Measurements from ENCODE around the gene CBX7.

Gene CBX7

GRCh38 chr22:39123751-39124581, 28.5 kb downstream of the CBX7 start:
- DNase-seq (ENCODE audit: low spot score) = no peak

DNA sequence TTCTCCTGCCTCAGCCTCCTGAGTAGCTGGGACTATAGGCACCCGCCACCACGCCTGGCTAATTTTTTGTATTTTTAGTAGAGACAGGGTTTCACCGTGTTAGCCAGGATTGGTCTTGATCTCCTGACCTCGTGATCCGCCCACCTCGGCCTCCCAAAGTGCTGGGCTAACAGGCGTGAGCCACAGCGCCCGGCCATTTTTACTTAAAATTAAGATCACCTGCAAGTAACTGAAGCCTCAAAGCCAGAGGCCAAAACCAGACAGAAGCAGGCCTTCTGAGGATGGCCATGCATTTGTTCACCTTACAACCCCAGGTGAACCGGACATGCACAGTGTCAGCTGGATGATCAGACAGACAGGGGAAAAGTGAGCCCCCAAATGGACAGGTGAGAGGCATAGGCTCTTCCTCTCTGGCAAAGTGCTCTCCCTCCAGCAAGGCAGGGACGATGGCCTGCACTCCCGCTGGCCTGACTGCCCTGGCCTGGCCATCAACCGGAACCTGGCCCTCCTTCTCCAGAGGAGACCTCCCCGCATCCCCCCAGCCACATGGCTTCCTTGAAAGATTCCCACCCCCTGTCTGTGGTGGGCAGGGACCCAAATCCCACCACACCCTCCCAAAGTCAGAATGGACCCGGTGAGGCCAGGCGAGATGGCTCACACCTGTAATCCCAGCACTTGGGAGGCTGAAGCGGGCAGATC, 29.6 kb downstream of the CBX7 start:
- no peak for DNase-seq (ENCODE audit: low spot score)

DNA sequence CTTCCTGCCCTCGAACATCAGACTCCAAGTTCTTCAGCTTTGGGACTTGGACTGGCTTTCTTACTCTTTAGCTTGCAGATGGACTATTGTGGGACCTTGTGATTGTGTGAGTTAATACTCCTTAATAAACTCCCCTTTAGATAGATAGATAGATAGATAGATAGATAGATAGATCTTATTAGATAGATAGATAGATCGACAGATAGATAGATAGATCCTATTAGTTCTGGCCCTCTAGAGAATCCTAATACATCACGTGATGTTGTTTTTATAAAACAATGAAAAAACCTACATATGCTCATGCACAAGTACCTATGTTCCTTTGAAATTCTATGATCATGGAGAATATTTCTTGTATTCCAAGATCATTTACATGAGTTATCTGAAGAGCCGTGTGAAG, 31.5 kb downstream of the CBX7 start:
- no peak for DNase-seq (ENCODE audit: low spot score)

GRCh38 chr22:39117585-39118191, 34.8 kb downstream of the CBX7 start:
- DNase-seq (ENCODE audit: low spot score) = peak; percentile 25

DNA sequence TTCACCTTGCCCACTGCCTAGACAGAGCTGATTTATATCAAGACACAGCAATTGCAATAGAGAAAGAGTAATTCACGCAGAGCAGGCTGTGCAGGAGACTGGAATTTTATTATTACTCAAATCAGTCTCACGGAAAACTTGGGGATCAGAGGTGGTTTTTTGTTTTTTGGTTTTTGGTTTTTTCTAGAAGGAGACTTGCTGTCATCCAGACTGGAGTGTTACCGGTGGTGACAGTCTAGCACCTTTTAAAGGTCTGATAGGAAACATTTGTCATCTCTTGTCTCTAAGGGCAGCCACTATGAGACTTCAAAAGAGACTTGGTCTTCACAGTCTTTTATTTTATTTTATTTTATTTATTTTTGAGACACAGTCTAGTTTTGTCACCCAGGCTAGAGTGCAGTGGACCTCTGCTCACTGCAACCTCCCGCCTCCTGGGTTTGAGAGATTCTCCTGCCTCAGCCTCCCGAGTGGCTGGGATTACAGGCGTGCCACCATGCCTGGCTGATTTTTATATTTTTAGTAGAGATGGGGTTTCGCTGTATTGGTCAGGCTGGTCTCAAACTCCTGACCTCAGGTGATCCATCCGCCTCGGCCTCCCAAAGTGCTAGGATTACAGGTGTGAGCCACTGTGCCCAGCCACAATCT, 36.4 kb downstream of the CBX7 start:
- DNase-seq (ENCODE audit: low spot score) = no peak

DNA sequence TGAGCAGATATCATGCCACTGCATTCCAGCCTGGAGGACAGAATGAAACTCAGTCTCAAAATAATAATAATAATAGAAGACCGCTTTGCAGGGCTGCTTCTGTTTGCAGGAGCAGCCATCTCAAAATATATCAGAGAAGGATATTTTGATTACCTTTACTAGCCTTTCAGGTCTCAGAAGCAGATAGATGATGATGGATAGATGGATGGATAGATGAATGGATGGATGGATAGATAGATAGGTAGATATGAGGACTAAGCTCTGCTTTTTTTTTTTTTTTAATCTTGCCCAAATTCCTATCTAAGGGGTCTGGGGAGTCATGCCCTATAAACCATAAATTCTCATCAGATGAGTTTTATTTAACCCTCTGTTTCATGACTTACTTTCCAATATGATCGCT, 36.9 kb downstream of the CBX7 start:
- no peak for DNase-seq (ENCODE audit: low spot score)

- no peak for DNase-seq (ENCODE audit: low spot score)
These were observed 38.4 kb downstream of the CBX7 start for GRCh38 chr22:39114112-39114511.

GRCh38 chr22:39110631-39111561, 41.6 kb downstream of the CBX7 start:
- no peak for DNase-seq (ENCODE audit: low spot score)

- no peak for DNase-seq (ENCODE audit: low spot score)
These were observed 43.1 kb downstream of the CBX7 start for GRCh38 chr22:39109361-39109760.

DNA sequence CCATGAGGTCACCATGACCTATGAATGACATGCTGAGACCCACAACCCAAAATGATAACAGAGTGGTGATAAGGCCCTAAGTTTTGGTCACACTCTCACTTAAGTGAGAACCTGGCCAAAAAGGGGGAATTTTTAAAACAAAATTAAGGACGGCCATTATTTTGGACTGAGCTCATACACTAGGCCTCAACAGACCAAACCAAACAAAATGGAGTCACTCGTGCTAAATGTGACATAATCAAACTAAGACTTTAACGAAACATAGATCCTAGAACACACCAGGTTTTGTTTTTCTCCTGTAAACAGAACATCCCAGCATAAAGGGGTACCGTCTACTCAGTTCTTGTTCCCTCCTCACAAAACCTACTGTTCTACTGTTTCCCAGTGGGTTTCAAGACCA, 44.0 kb downstream of the CBX7 start:
- DNase-seq (ENCODE audit: low spot score) = no peak

DNA sequence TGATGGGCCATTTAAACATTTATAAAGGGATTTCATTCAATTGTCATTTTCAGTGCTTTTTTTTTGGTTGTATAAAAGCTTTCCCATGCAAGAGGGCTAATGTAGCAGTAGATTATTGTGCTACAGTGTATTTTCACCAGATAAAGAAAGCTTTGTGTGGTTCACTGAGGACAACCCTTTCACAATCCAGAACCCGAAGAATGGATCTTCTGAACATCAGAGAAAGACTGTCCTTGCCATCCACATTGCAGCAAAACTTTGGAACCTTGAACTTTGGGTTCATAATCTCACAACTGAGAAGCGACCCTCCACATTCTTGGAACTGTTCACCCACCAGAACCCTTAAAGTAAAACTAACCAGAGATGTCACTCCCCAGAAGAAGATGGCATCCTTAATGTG, 46.2 kb downstream of the CBX7 start:
- DNase-seq (ENCODE audit: low spot score) = no peak

- no peak for DNase-seq (ENCODE audit: low spot score)
These were observed 49.0 kb downstream of the CBX7 start for GRCh38 chr22:39103431-39103830.

DNA sequence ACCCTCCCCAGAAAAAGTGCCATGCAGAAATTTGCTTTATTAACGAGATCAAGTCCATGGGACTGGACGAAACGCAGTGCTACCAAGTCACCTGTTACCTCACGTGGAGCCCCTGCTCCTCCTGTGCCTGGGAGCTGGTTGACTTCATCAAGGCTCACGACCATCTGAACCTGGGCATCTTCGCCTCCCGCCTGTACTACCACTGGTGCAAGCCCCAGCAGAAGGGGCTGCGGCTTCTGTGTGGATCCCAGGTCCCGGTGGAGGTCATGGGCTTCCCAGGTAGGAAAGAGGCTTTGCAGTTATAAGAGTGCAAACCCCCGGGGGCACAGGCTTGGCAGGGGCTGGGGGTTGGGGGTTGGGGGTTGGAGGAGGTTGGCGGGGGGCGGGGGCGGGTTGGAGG, 51.3 kb downstream of the CBX7 start:
- no peak for DNase-seq (ENCODE audit: low spot score)

- no peak for DNase-seq (ENCODE audit: low spot score)
These were observed 53.9 kb downstream of the CBX7 start for GRCh38 chr22:39098576-39098975.

GRCh38 chr22:39098026-39098425, 54.5 kb downstream of the CBX7 start:
- no peak for DNase-seq (ENCODE audit: low spot score)

GRCh38 chr22:39097098-39098020, 55.1 kb downstream of the CBX7 start, which contains the start of gene APOBEC3H:
Gene APOBEC3H, plus strand, starts transcription at chr22:39097244. Its CDS starts 3,035 bp downstream, at chr22:39100279.
- DNase-seq (ENCODE audit: low spot score) = peak; percentile 45

- no peak for DNase-seq (ENCODE audit: low spot score)
These were observed 56.5 kb downstream of the CBX7 start for GRCh38 chr22:39095971-39096370.

- DNase-seq (ENCODE audit: low spot score) = no peak
These were observed 57.6 kb downstream of the CBX7 start for GRCh38 chr22:39094717-39095389.

DNA sequence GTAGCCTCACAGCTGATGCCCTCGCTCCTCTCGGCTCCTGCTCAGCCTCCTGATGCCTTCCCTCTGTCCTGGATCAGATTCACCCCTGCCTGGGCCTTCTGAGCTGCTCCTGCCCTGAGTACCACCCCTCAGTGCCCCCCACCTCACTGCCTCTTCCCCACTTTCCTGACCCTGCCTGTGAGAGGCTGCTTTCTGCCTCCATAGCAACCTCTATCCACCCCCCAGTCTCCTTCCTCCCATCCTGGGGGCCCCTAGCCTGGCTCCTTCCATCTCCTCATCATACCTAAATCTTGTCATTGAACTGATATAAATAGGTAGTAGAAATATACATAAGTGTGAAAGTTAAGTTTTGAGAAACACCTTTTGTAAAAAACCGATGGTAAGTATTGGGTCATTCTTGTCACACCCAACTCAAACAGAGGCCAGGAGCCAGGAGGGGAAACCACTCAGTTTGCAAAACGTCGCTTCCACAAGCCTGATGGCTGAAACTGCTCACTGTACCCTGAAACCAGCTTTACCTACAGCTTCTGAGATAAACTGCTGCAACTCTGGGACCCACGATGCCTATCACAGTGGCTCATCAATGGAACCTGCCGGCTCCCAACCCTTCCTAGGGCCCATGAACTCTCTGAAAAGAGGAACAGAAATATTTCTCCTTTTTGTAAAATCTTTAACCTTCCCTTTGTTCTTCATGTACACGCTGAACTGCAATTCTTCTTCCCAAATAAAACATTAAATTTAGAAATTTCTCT, 60.2 kb downstream of the CBX7 start:
- no peak for DNase-seq (ENCODE audit: low spot score)

Data from COLO829 (cell line).